ENCODE results near the gene LCAT.

Gene LCAT

GRCh38 chr16:67922740-67923139 is 21.2 kb downstream of the LCAT start:
- Histone ChIP-seq H3K4me3 (ENCODE audit: severe bottlenecking) (no peak overlapping the region), H3K4me1 (ENCODE audit: insufficient read depth, poor library complexity, severe bottlenecking) (peaks cover 4% of the 10 kb centered on the region), H3K27ac (ENCODE audit: poor library complexity, severe bottlenecking) (no peak overlapping the region), H3K36me3 (ENCODE audit: low read depth) (peaks cover 3% of the 10 kb centered on the region), H3K9me3 (ENCODE audit: severe bottlenecking) (no peaks in the 10 kb centered on the region), H3K27me3 (ENCODE audit: insufficient read depth, poor library complexity, severe bottlenecking) (no peaks in the 10 kb centered on the region)
- no peak for DNase-seq (ENCODE audit: low spot score)
- ATAC-seq (ENCODE audit: low read depth): no peak
- no peak for TF ChIP-seq CTCF (IDR thresholded peaks at IDR 0.05; ENCODE audit: poor library complexity, severe bottlenecking)

GRCh38 chr16:67922221-67922620 is 21.7 kb downstream of the LCAT start:
- ATAC-seq (ENCODE audit: low read depth): no peak
- Histone ChIP-seq H3K27ac (ENCODE audit: poor library complexity, severe bottlenecking) (no peak overlapping the region), H3K36me3 (ENCODE audit: low read depth) (no peaks in the 10 kb centered on the region), H3K4me1 (ENCODE audit: insufficient read depth, poor library complexity, severe bottlenecking) (peaks cover 10% of the 10 kb centered on the region), H3K4me3 (ENCODE audit: severe bottlenecking) (no peak overlapping the region), H3K27me3 (ENCODE audit: insufficient read depth, poor library complexity, severe bottlenecking) (no peaks in the 10 kb centered on the region), H3K9me3 (ENCODE audit: severe bottlenecking) (no peaks in the 10 kb centered on the region)
- no peak for TF ChIP-seq CTCF (IDR thresholded peaks at IDR 0.05; ENCODE audit: poor library complexity, severe bottlenecking)
- DNase-seq (ENCODE audit: low spot score): no peak

- DNase-seq (ENCODE audit: low spot score) (no peak), ATAC-seq (ENCODE audit: low read depth) (no peak)
- Histone ChIP-seq H3K4me3 (ENCODE audit: severe bottlenecking) (no peak overlapping the region), H3K9me3 (ENCODE audit: severe bottlenecking) (no peaks in the 10 kb centered on the region), H3K27ac (ENCODE audit: poor library complexity, severe bottlenecking) (no peak overlapping the region), H3K36me3 (ENCODE audit: low read depth) (no peaks in the 10 kb centered on the region), H3K4me1 (ENCODE audit: insufficient read depth, poor library complexity, severe bottlenecking) (peaks cover 6% of the 10 kb centered on the region), H3K27me3 (ENCODE audit: insufficient read depth, poor library complexity, severe bottlenecking) (no peaks in the 10 kb centered on the region)
- no peak for TF ChIP-seq CTCF (IDR thresholded peaks at IDR 0.05; ENCODE audit: poor library complexity, severe bottlenecking)
These were observed 24.2 kb downstream of the LCAT start for GRCh38 chr16:67919622-67920221.

- no peak for DNase-seq (ENCODE audit: low spot score)
- TF ChIP-seq CTCF (IDR thresholded peaks at IDR 0.05; ENCODE audit: poor library complexity, severe bottlenecking): no peak
- peak; percentile 96 for ATAC-seq (ENCODE audit: low read depth)
- no peaks in the 10 kb centered on the region for H3K36me3 ChIP-seq (ENCODE audit: low read depth)
- H3K4me1 ChIP-seq (ENCODE audit: insufficient read depth, poor library complexity, severe bottlenecking): peaks cover 6% of the 10 kb centered on the region
- H3K27ac ChIP-seq (ENCODE audit: poor library complexity, severe bottlenecking): peak overlapping the region; percentile 33
- no peaks in the 10 kb centered on the region for H3K27me3 ChIP-seq (ENCODE audit: insufficient read depth, poor library complexity, severe bottlenecking)
- no peaks in the 10 kb centered on the region for H3K9me3 ChIP-seq (ENCODE audit: severe bottlenecking)
- H3K4me3 ChIP-seq (ENCODE audit: severe bottlenecking): no peak overlapping the region
These were observed 26.1 kb downstream of the LCAT start for GRCh38 chr16:67917852-67918236.

GRCh38 chr16:67917140-67917851 is 26.6 kb downstream of the LCAT start:
- DNase-seq (ENCODE audit: low spot score): no peak
- Histone ChIP-seq H3K27ac (ENCODE audit: poor library complexity, severe bottlenecking) (peak overlapping the region; percentile 33), H3K4me1 (ENCODE audit: insufficient read depth, poor library complexity, severe bottlenecking) (peaks cover 6% of the 10 kb centered on the region)

More at GRCh38 chr16:67917140-67917851, 26.6 kb downstream of the LCAT start:
- Histone ChIP-seq H3K4me3 (ENCODE audit: severe bottlenecking) (no peak overlapping the region), H3K27me3 (ENCODE audit: insufficient read depth, poor library complexity, severe bottlenecking) (no peaks in the 10 kb centered on the region), H3K9me3 (ENCODE audit: severe bottlenecking) (no peaks in the 10 kb centered on the region), H3K36me3 (ENCODE audit: low read depth) (peaks cover 3% of the 10 kb centered on the region; the same call in 1 of the 2 replicates)
- no peak; the same call in 1 of the 3 replicates for ATAC-seq (ENCODE audit: low read depth)
- TF ChIP-seq CTCF (IDR thresholded peaks at IDR 0.05; ENCODE audit: poor library complexity, severe bottlenecking): no peak
